ENCODE measurements around the gene LRP1B. TPM values are rescaled to one million over a fixed set of nuclear protein-coding genes. Genes with fewer than 3 reads are reported as not detected.

LRP1B gene
- total and polyA plus RNA-seq, 2 experiments from 2014 or later = not detected

GRCh38 chr2:141871913-141872634, 258.7 kb downstream of the LRP1B start:
- TF ChIP-seq EZH2phosphoT487 (IDR thresholded peaks at IDR 0.05; ENCODE audit: insufficient read depth, low read depth) = no peak
- no peak for TF ChIP-seq EZH2 (IDR thresholded peaks at IDR 0.05; ENCODE audit: insufficient read depth, poor library complexity, severe bottlenecking)
- Histone ChIP-seq H3K9me2 (ENCODE audit: insufficient read depth) (no peaks in the 10 kb centered on the region), H3K4me1 (ENCODE audit: insufficient read depth) (no peaks in the 10 kb centered on the region), H3K9ac (no peak overlapping the region), H3K4me2 (ENCODE audit: unreplicated experiment) (no peak overlapping the region), H3K4me3 (no peak overlapping the region), H4K20me1 (ENCODE audit: insufficient read depth) (no peaks in the 10 kb centered on the region), H3K9me3 (ENCODE audit: low read depth) (peaks cover 3% of the 10 kb centered on the region), H3K27ac (no peak overlapping the region), H3K27me3 (replicated peaks; ENCODE audit: insufficient read depth) (no peaks in the 10 kb centered on the region), H3K36me3 (ENCODE audit: low read depth) (no peaks in the 10 kb centered on the region), H3K79me2 (ENCODE audit: insufficient read depth) (no peaks in the 10 kb centered on the region), H2AFZ (no peak overlapping the region), H3F3A (ENCODE audit: insufficient read depth) (no peaks in the 10 kb centered on the region)
- in situ Hi-C loops (cut with MboI) = no loop called here
- no peak for DNase-seq
- WGBS, 2 experiments (ENCODE audit: low coverage in 1 of 2, low lambda C conversion rate in 2 of 2, missing lambda C conversion rate in 2 of 2) = 39 to 41% methylated on average over 3 of the region's 3 CpGs

- no peak overlapping the region for H3K4me2 ChIP-seq (ENCODE audit: unreplicated experiment)
- 69 to 81% methylated on average over 1 of the region's 1 CpG for WGBS, 2 experiments (ENCODE audit: low coverage in 1 of 2, low lambda C conversion rate in 2 of 2, missing lambda C conversion rate in 2 of 2)
- no peak overlapping the region for H3K9ac ChIP-seq
- H3K36me3 ChIP-seq (ENCODE audit: low read depth) = no peaks in the 10 kb centered on the region
- no peaks in the 10 kb centered on the region for H4K20me1 ChIP-seq (ENCODE audit: insufficient read depth)
- no peak overlapping the region for H3K27ac ChIP-seq
- in situ Hi-C loops (cut with MboI) = no loop called here
- no peak for DNase-seq
- H3K27me3 ChIP-seq (replicated peaks; ENCODE audit: insufficient read depth) = no peaks in the 10 kb centered on the region
- no peaks in the 10 kb centered on the region for H3K4me1 ChIP-seq (ENCODE audit: insufficient read depth)
- no peaks in the 10 kb centered on the region for H3F3A ChIP-seq (ENCODE audit: insufficient read depth)
- no peaks in the 10 kb centered on the region for H3K9me2 ChIP-seq (ENCODE audit: insufficient read depth)
- no peak overlapping the region for H3K4me3 ChIP-seq
- TF ChIP-seq EZH2 (IDR thresholded peaks at IDR 0.05; ENCODE audit: insufficient read depth, poor library complexity, severe bottlenecking) = no peak
- no peak for TF ChIP-seq EZH2phosphoT487 (IDR thresholded peaks at IDR 0.05; ENCODE audit: insufficient read depth, low read depth)
- no peak overlapping the region for H2AFZ ChIP-seq
- no peaks in the 10 kb centered on the region for H3K79me2 ChIP-seq (ENCODE audit: insufficient read depth)
- peaks cover 3% of the 10 kb centered on the region for H3K9me3 ChIP-seq (ENCODE audit: low read depth)
Measured at GRCh38 chr2:141869572-141869971, 261.2 kb downstream of the LRP1B start.

- Histone ChIP-seq H3K9me2 (ENCODE audit: insufficient read depth) (no peaks in the 10 kb centered on the region), H3K4me3 (no peak overlapping the region), H3K9me3 (ENCODE audit: low read depth) (no peaks in the 10 kb centered on the region), H3K79me2 (ENCODE audit: insufficient read depth) (no peaks in the 10 kb centered on the region), H3K36me3 (ENCODE audit: low read depth) (no peaks in the 10 kb centered on the region), H2AFZ (no peak overlapping the region), H3K27me3 (replicated peaks; ENCODE audit: insufficient read depth) (no peaks in the 10 kb centered on the region), H3K9ac (no peak overlapping the region), H3K27ac (no peak overlapping the region), H4K20me1 (ENCODE audit: insufficient read depth) (no peaks in the 10 kb centered on the region), H3K4me1 (ENCODE audit: insufficient read depth) (no peaks in the 10 kb centered on the region), H3F3A (ENCODE audit: insufficient read depth) (no peaks in the 10 kb centered on the region), H3K4me2 (ENCODE audit: unreplicated experiment) (no peak overlapping the region)
- in situ Hi-C loops (cut with MboI) = no loop called here
- DNase-seq = no peak
- TF ChIP-seq EZH2phosphoT487 (IDR thresholded peaks at IDR 0.05; ENCODE audit: insufficient read depth, low read depth) (no peak), EZH2 (IDR thresholded peaks at IDR 0.05; ENCODE audit: insufficient read depth, poor library complexity, severe bottlenecking) (no peak)
Measured at GRCh38 chr2:141863964-141864363, 266.9 kb downstream of the LRP1B start.

- no peaks in the 10 kb centered on the region for H3K4me1 ChIP-seq (ENCODE audit: insufficient read depth)
- WGBS, 2 experiments (ENCODE audit: low coverage in 1 of 2, low lambda C conversion rate in 2 of 2, missing lambda C conversion rate in 2 of 2) = 77 to 79% methylated on average over 5 of the region's 5 CpGs
- no peaks in the 10 kb centered on the region for H4K20me1 ChIP-seq (ENCODE audit: insufficient read depth)
- H3K79me2 ChIP-seq (ENCODE audit: insufficient read depth) = no peaks in the 10 kb centered on the region
- no peak for DNase-seq
- TF ChIP-seq EZH2 (IDR thresholded peaks at IDR 0.05; ENCODE audit: insufficient read depth, poor library complexity, severe bottlenecking) = no peak
- no peak for TF ChIP-seq EZH2phosphoT487 (IDR thresholded peaks at IDR 0.05; ENCODE audit: insufficient read depth, low read depth)
- H3K9me2 ChIP-seq (ENCODE audit: insufficient read depth) = no peaks in the 10 kb centered on the region
- H3K27me3 ChIP-seq (replicated peaks; ENCODE audit: insufficient read depth) = no peaks in the 10 kb centered on the region
- H3K27ac ChIP-seq = no peak overlapping the region
- no peaks in the 10 kb centered on the region for H3F3A ChIP-seq (ENCODE audit: insufficient read depth)
- no peaks in the 10 kb centered on the region for H3K9me3 ChIP-seq (ENCODE audit: low read depth)
- H3K9ac ChIP-seq = no peak overlapping the region
- in situ Hi-C loops (cut with MboI) = no loop called here
- H3K4me2 ChIP-seq (ENCODE audit: unreplicated experiment) = no peak overlapping the region
- H3K4me3 ChIP-seq = no peak overlapping the region
- H2AFZ ChIP-seq = no peak overlapping the region
- H3K36me3 ChIP-seq (ENCODE audit: low read depth) = no peaks in the 10 kb centered on the region
Measured at GRCh38 chr2:141856215-141856919, 274.4 kb downstream of the LRP1B start.
